ELF-1 (cell line): ENCODE measurements around the gene RAD50.
"Not testable (repeated sequence)": the region's sequence is repeated elsewhere in the genome, so short reads cannot be mapped to it uniquely, and the experiment has no call there.

Experiments
- DNase-seq: peaks from one replicate; pipeline ENCODE4 v3.0.0-alpha.2; 2016; ENCODE audit warnings: low read depth, low spot score

RAD50 gene

GRCh38 chr5:132557478-132558172, 848 bp downstream of the RAD50 start:
- peak; percentile 65 for DNase-seq

- no peak for DNase-seq
These were observed 2.7 kb downstream of the RAD50 start for GRCh38 chr5:132559383-132560060.

GRCh38 chr5:132561601-132562000, 4.8 kb downstream of the RAD50 start:
- no peak for DNase-seq

- DNase-seq = not testable (repeated sequence)
These were observed 7.8 kb downstream of the RAD50 start for GRCh38 chr5:132564555-132564954.

GRCh38 chr5:132566657-132567056, 9.9 kb downstream of the RAD50 start:
- DNase-seq = no peak

GRCh38 chr5:132576123-132576522, 19.3 kb downstream of the RAD50 start:
- DNase-seq = no peak

- not testable (repeated sequence) for DNase-seq
These were observed 27.8 kb downstream of the RAD50 start for GRCh38 chr5:132584560-132584959.

GRCh38 chr5:132586063-132586462, 29.3 kb downstream of the RAD50 start:
- DNase-seq = no peak

GRCh38 chr5:132589467-132589866, 32.7 kb downstream of the RAD50 start:
- no peak for DNase-seq

- no peak for DNase-seq
These were observed 34.4 kb downstream of the RAD50 start for GRCh38 chr5:132591145-132591544.

GRCh38 chr5:132592521-132592920, 35.7 kb downstream of the RAD50 start:
- peak; percentile 41 for DNase-seq

- no peak for DNase-seq
These were observed 37.4 kb downstream of the RAD50 start for GRCh38 chr5:132594170-132594569.

- no peak for DNase-seq
These were observed 38.8 kb downstream of the RAD50 start for GRCh38 chr5:132595624-132596023.

GRCh38 chr5:132601071-132601728, 44.4 kb downstream of the RAD50 start:
- DNase-seq = no peak

GRCh38 chr5:132607095-132607494, 50.3 kb downstream of the RAD50 start:
- no peak for DNase-seq

GRCh38 chr5:132608107-132608506, 51.3 kb downstream of the RAD50 start:
- DNase-seq = no peak

- DNase-seq = no peak
These were observed 55.2 kb downstream of the RAD50 start for GRCh38 chr5:132611965-132612364.

- no peak for DNase-seq
These were observed 56.1 kb downstream of the RAD50 start for GRCh38 chr5:132612846-132613245.

- DNase-seq = no peak
These were observed 64.9 kb downstream of the RAD50 start for GRCh38 chr5:132621699-132622098.

GRCh38 chr5:132622608-132623007, 65.8 kb downstream of the RAD50 start:
- no peak for DNase-seq

GRCh38 chr5:132627470-132627869, 70.7 kb downstream of the RAD50 start:
- no peak for DNase-seq

- DNase-seq = no peak
These were observed 72.0 kb downstream of the RAD50 start for GRCh38 chr5:132628814-132629213.
